Activated CD4-positive, alpha-beta T cell treated with anti-CD3 and anti-CD28 coated beads, Interleukin-2, Interleukin-4, amounts not matched to agents 100 ng/mL and 50 ng/mL, durations not matched to agents 16 hours and 8 hours (primary cell): ENCODE data around the gene PHIP.

Experiments
- DNase-seq: peaks from one replicate; pipeline ENCODE4 v3.0.0-alpha.2; 2020; ENCODE audit warnings: low spot score

PHIP gene

GRCh38 chr6:79009819-79010218, 68.2 kb downstream of the PHIP start:
- DNase-seq, result no peak

GRCh38 chr6:79005497-79005896, 72.6 kb downstream of the PHIP start:
- no peak for DNase-seq

DNA sequence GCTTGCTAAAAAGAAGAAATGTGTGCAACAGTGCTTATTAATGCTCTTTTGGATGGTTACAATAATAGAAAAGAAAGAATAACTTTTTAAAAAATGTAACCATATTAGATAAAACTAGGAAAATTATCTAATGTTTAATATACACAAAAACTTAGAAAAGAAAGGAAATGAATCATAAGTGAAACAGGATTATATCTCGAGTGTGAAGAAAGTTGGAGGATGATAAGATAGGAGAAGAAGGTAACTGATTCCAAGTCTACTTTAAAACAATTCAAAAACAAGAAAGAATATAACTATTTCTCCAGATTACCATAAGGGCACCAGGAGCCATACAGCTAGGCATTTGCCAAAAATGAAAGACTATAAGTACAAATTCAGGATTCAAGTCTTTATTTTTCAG, 73.0 kb downstream of the PHIP start:
- no peak for DNase-seq

DNA sequence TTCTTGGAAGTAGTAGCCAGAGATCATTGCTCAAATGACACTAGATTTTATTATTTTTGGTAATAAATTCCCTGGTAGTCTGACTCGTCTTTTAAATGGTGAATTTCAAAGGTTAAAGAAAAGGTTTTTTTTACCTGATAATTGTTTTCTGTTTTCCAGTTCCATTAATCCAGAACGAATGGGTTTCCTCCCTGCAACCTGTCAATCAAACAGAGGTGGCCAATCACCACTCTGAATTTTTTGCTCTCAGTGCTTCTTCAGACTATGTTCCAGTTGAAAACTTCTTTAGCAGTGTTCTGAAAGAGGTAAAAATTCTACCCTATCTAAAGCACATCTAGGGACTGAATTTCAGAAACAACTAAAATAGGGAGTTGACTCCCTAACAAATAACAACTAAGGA, 73.8 kb downstream of the PHIP start:
- DNase-seq, result no peak

GRCh38 chr6:79001415-79001814, 76.6 kb downstream of the PHIP start:
- DNase-seq, result no peak

DNA sequence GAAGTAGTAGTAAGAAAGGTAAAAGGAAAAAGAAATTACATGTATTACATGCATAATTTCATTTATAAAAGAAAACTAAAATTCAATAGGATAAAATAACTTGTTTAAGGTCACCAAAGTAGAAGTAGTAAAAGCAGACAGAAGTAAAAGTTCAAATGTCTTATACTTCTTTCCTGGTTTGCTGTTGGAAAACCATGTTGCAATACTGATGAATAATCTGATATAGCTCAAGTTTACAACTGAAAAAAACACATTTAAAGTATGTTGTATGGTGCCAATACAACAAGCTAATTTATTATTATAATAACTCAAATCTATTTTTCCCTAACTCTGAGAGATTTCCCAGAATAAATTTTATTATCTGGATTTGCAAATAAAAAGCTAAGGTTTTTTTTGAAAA, 78.3 kb downstream of the PHIP start:
- DNase-seq, result no peak

DNA sequence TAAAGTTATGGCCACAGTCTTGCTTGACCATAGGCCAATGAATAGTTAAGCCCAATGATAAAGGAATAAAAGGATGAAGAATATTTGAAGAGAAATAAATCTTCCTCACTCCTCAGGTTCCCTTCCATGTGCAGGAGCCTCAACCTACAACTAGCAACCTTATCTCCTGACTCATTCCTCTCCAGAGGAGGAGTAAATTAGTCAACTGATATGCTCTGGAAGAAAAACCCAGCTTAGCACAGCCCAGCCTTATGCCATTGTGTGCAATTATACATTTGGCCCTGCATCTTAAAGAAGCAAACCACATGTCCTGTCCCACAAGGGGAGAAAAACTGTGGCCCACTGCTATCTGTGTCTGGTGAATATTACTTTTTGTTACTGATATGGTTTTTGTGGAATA, 82.1 kb downstream of the PHIP start:
- no peak for DNase-seq

- DNase-seq, result no peak
Observed at GRCh38 chr6:78995346-78995745, 82.7 kb downstream of the PHIP start.

- no peak for DNase-seq
Observed at GRCh38 chr6:78993955-78994354, 84.1 kb downstream of the PHIP start.

DNA sequence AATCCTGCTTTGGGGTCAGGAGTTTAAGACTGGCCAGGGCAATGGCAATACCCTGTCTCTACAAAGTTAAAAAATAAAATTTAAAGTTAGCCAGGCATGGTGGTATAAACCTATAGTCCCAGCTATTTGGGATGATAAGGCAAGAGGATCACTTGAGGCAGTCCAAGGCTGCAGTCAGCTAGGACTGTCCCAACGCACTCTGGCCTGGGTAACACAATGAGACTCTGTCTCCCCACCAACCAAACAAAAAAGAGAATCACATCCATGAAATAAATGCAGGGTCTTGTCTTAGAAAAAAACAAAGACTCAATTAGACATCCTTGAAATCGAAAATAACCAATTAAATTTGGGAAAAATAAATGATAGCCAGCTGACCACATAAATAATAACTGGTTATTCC, 88.9 kb downstream of the PHIP start:
- DNase-seq, result no peak

DNA sequence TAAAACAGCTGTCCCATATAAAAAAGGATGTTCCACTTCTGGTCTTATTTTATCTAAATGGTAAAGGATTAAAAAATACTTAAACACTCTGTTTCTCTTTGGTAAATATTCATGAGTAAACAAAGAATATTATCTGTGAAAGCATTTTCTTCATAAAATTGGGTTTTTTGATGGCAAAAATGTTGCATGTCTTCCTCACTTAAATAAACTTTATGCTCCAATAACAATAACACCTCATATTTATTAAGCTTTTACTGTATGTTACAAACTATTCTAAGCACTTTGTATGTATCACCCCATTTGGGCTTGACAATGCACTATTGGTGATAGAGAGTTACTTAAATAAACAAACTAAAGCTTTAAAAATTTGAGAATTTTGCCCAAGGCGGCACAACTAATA, 91.9 kb downstream of the PHIP start:
- DNase-seq, result no peak

- no peak for DNase-seq
Observed at GRCh38 chr6:78984225-78984950, 93.7 kb downstream of the PHIP start.

DNA sequence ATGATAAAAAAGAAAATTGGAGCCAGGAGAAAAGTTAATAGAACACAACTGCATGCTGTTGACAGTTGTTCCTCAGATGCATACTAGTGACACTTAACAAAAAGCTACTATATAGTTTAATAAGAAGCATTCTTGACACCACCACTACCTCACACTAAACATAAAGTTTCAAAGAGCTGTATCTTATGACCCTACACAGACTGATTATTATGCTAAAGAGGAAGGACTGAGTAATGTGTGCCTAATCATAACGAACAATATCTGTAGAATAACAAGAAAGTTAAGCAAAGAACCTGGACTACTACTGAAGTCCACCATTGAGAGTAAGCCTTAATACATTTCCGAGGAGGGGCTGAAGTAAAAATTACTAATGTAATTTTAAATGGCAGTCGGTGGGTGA, 110.9 kb downstream of the PHIP start:
- no peak for DNase-seq

- no peak for DNase-seq
Observed at GRCh38 chr6:78966542-78966941, 111.5 kb downstream of the PHIP start.

GRCh38 chr6:78962448-78962847, 115.6 kb downstream of the PHIP start:
- no peak for DNase-seq

GRCh38 chr6:78954740-78955139, 123.3 kb downstream of the PHIP start:
- DNase-seq, result no peak

DNA sequence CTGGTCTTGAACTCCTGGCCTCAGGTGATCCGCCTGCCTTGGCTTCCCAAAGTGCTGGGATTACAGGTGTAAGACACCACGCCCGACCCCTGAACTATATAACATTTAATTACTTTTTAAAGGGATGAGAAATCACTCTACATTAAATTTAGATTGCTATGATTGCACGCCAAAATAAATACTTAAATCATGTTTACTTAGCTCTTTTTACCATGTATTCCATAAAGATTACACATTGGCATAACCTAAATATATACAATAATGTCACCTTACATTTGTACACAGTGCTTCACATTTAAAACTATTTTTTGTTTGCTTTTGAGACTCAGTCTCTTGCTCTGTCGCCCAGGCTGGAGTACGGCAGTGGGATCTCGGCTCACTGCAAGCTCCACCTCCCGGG, 124.3 kb downstream of the PHIP start:
- DNase-seq, result no peak

DNA sequence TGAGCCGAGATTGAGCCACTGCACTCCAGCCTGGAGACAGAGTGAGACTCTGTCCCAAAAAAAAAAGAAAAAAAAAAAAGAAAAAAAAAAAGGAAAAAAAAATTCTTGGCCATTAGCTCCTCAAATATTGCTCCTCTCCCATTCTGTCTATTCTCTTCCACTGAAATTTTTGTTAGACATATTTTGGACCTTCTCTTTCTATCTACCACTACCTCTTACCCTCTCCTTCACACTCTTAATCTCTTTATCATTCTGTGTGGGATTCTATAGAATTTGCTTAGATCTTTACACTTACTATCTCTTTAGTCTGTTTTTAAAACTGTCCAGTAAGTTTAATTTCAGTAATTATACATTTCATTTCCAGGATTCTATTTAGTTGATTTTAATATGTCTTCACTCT, 125.7 kb downstream of the PHIP start:
- no peak for DNase-seq

DNA sequence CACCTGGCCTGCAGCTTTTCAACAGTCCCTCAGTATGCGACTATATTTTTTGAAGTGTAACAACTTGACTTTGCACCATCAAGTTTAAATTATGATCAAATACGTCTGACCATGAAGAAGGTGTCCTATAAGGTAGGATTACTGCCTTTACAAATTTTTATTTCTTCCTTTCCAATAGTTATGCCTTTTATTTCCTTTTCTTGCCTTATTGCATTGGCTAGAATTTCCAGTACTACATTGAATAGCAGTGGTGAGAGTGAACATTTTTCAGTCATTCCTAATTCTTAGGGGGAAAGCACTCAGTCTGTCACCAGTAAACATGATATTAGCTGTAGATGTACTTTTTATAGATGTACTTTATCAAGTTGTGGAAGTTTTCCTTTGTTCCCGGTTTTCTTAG, 129.3 kb downstream of the PHIP start:
- DNase-seq, result no peak

- DNase-seq, result no peak
Observed at GRCh38 chr6:78947962-78948361, 130.1 kb downstream of the PHIP start.

GRCh38 chr6:78947529-78947928, 130.5 kb downstream of the PHIP start:
- no peak for DNase-seq

DNA sequence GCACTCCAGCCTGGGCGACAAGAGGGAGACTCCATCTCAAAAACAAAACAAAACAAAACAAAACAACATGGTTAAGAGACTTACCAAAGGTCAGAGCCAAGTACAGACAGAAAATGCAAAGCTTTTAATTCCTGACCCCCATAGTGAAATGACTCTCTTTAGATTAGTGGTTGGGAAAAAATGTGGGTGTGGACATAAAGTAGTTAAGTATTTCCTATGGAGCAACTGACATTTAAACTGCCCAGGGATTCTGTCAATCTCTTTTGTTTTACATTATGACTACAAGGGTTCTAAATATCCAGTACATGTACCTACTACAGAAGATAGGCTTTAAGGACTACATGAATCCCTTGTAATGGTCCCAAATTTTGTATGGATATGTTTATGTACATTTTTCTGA, 135.6 kb downstream of the PHIP start:
- DNase-seq, result no peak

GRCh38 chr6:78936515-78936914, 141.5 kb downstream of the PHIP start:
- no peak for DNase-seq

DNA sequence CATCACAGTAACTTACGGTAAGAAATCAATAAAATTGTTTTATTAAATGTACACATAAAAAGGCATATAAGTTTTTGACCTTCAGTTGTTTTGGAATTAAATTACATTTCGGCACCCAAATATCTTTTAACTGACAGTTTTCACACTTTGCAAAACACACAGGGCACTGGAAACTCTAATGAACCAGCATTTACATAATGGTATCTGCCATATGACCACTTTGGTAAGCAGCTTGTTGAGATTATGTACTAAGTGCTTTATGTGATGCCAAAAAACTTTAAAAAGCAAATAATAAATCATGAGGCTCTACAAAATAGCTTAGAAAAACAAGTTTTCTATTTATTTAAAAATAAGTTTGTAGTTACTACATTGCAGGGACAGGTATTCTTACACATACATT, 142.5 kb downstream of the PHIP start:
- no peak for DNase-seq

- no peak for DNase-seq
Observed at GRCh38 chr6:78925317-78925716, 152.7 kb downstream of the PHIP start.
